T1000 (cell line): ENCODE results near the gene ATAD3C.
"Not testable (repeated sequence)": the region's sequence is repeated elsewhere in the genome, so short reads cannot be mapped to it uniquely, and the experiment has no call there.

ENCODE experiments used
- DNase-seq: peaks from one replicate; lab custom pipeline; 2025; ENCODE audit warnings: mixed read lengths; lab: John Stamatoyannopoulos, UW

ATAD3C gene

GRCh38 chr1:1507305-1507704, 57.8 kb downstream of the ATAD3C start:
- DNase-seq, result no peak

- DNase-seq, result not testable (repeated sequence)
These were observed 59.4 kb downstream of the ATAD3C start for GRCh38 chr1:1508775-1509464.

- DNase-seq, result not testable (repeated sequence)
These were observed 60.0 kb downstream of the ATAD3C start for GRCh38 chr1:1509465-1509850.

DNA sequence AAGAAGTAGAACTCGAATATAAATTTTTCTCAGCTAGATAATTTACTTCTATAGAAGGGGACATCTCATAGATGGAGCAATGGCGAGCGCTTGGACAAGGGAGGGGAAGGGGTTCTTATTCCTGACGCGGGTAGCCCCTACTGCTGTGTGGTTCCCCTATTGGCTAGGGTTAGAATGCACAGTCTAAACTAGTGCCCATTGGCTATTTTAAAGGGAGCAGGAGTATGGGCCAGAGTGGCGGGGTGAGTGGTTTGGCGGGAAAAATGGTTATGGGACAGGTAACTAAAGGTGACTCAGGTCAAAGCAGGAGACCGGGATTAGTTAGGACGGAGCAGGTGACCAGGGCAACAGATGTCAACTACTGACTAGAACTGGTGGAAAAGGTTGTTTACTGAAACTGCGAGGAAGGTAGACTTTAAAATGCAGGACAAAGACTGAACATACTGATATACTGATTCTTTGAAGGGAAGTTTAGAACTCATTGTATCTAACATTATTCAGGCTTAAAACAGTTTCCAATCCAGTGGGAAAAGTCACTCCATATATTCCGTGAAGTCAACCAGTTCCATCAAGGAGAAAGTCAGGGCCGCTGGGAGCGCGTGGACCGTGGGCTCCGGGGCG, 61.5 kb downstream of the ATAD3C start:
- DNase-seq, result no peak

GRCh38 chr1:1511533-1512285, 62.2 kb downstream of the ATAD3C start, which contains the start of gene ATAD3A:
ATAD3A (plus strand) TSS chr1:1512162; CDS start chr1:1512269, 107 bp downstream.
- peak; percentile 96 for DNase-seq

GRCh38 chr1:1512425-1512824, 62.9 kb downstream of the ATAD3C start:
- DNase-seq, result not testable (repeated sequence)

GRCh38 chr1:1513675-1514074, 64.2 kb downstream of the ATAD3C start:
- DNase-seq, result not testable (repeated sequence)

DNA sequence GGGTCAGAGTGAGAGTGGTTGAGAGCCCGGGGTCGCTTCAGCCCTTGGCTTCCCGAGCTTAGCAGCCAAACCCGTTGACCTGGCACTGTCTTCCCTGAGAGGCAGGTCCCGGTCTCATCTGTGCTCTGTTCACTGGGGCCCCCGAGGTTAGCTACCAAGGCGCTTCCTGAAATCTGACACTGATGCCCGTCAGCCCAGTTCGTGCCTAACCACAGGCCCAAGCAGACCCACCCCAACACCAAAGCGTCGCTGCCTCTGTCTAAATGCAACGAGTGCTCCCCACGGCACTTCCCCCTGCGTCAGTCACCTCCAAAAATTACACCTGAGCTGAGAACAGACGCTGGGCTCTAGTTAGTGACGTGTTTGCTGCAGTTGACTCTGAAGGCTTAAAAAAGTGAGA, 64.9 kb downstream of the ATAD3C start:
- not testable (repeated sequence) for DNase-seq

DNA sequence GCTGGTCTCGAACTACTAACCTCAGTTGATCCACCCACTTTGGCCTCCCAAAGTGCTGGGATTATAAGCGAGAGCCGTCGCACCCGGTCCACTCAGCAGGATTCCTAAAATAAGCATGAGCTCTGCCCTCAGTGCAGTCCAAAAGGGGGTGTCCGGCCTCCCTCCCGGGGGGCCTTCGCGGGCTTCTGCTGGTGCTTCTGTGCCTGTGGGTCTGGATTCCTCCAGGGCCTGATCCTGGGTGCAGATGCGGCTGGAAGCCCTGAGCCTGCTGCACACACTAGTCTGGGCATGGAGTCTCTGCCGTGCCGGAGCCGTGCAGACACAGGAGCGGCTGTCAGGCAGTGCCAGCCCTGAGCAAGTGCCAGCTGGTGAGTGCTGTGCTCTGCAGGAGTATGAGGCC, 67.4 kb downstream of the ATAD3C start:
- not testable (repeated sequence) for DNase-seq

GRCh38 chr1:1517973-1518620, 68.6 kb downstream of the ATAD3C start:
- DNase-seq, result no peak

DNA sequence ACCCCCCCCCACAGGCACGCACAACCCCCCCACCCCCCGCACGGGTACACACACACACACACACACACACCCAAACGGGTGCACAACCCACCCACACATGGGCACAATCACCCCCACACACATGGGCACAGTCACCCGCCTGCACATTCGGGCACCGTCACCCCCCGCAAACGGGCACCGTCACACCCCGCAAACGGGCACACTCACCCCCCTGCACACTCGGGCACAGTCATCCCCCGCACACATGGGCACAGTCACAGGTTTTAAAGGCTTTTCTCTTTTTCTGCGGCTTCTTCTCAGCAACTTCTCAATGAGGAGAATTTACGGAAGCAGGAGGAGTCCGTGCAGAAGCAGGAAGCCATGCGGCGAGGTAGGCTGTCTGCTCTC, 69.1 kb downstream of the ATAD3C start:
- not testable (repeated sequence) for DNase-seq
